Measurements from ENCODE around the gene NTNG1. TPM values are rescaled to one million over a fixed set of nuclear protein-coding genes. Genes with fewer than 3 reads are reported as not detected.

Gene NTNG1
- total RNA-seq, 1 experiment from 2014 or later, result 1.5 TPM

DNA sequence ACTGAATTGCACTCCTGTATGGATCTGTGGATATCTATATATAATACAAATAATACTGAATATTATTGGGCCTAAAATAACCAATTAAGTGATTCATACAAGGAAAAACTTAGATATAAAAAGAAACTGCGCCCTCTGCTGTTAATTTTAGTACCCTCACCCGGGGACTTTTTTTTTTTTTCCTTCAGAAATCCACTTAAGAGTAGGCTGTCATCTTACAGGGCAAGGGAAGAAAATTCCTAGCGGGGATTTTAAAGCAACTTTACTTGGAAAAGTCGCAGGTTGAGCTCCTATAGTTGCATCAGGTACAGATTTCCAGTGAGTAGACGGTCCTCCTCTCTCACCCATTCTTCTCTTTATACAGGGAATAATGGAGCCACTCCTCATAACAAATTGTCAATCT is 1.3 kb downstream of the NTNG1 start:
- Histone ChIP-seq H4K20me1 (ENCODE audit: control insufficient read depth, insufficient read depth, insufficient read length) (no peaks in the 10 kb centered on the region), H3K79me1 (ENCODE audit: insufficient read depth, low read depth, low read length, poor library complexity, severe bottlenecking) (no peaks in the 10 kb centered on the region), H3K23me2 (ENCODE audit: insufficient read length, low read depth, low read length, poor library complexity, severe bottlenecking) (peaks cover 21% of the 10 kb centered on the region), H3K4me2 (ENCODE audit: insufficient read depth, insufficient read length, low read length) (peak overlapping the region; percentile 85), H3K79me2 (ENCODE audit: insufficient read depth, low read length) (no peaks in the 10 kb centered on the region), H2BK15ac (ENCODE audit: low read depth, low read length) (no peak overlapping the region), H3K27me3 (ENCODE audit: insufficient read depth, low read length) (no peaks in the 10 kb centered on the region), H3K23ac (ENCODE audit: insufficient read length, low read depth, low read length) (no peak overlapping the region), H3T11ph (ENCODE audit: low read length) (no peak overlapping the region), H3K9me3 (ENCODE audit: control insufficient read depth, low read depth, low read length) (no peaks in the 10 kb centered on the region), H4K8ac (replicated peaks; ENCODE audit: insufficient read length, low read depth, low read length) (no peak overlapping the region), H2BK120ac (ENCODE audit: low read depth, low read length, poor library complexity, severe bottlenecking) (no peak overlapping the region), H3K4ac (ENCODE audit: low read depth, low read length) (no peak overlapping the region), H2AFZ (ENCODE audit: low read length) (no peak overlapping the region), H3K18ac (ENCODE audit: insufficient read length, low read depth, low read length) (no peak overlapping the region), H2BK12ac (ENCODE audit: insufficient read length, low read depth, low read length) (no peak overlapping the region), H3K4me1 (ENCODE audit: insufficient read depth, low read length) (no peaks in the 10 kb centered on the region), H2BK5ac (ENCODE audit: insufficient read length, low read length) (no peak overlapping the region), H4K5ac (ENCODE audit: insufficient read length, low read depth, low read length) (no peak overlapping the region), H2AK5ac (ENCODE audit: insufficient read length, low read length) (no peak overlapping the region), H4K91ac (ENCODE audit: insufficient read length, low read depth, low read length) (no peak overlapping the region), H3K14ac (ENCODE audit: insufficient read depth, low read length) (no peak overlapping the region), H2BK20ac (ENCODE audit: low read depth, low read length, poor library complexity, severe bottlenecking) (no peak overlapping the region), H3K27ac (ENCODE audit: insufficient read length, low read depth, low read length) (no peak overlapping the region), H3K56ac (ENCODE audit: insufficient read length, low read depth, low read length) (no peak overlapping the region), H3K9ac (ENCODE audit: extremely low read depth, insufficient read length, low read length) (no peak overlapping the region)
- Mint-ChIP-seq H3K4me3 (peak overlapping the region; percentile 66 to 89), H3K27ac (no peak overlapping the region), H3K27me3 (ENCODE audit: low read depth) (peaks cover 26% of the 10 kb centered on the region), H3K4me1 (peaks cover 22 to 27% of the 10 kb centered on the region in 2 experiments), H3K36me3 (ENCODE audit: insufficient read depth in 1 of 3, low read depth in 3 of 3) (no peaks in the 10 kb centered on the region), H3K9me3 (no peaks in the 10 kb centered on the region; a peak in 1 of 5 replicates)
- no peak for DNase-seq
- TF ChIP-seq, protein P1, sequence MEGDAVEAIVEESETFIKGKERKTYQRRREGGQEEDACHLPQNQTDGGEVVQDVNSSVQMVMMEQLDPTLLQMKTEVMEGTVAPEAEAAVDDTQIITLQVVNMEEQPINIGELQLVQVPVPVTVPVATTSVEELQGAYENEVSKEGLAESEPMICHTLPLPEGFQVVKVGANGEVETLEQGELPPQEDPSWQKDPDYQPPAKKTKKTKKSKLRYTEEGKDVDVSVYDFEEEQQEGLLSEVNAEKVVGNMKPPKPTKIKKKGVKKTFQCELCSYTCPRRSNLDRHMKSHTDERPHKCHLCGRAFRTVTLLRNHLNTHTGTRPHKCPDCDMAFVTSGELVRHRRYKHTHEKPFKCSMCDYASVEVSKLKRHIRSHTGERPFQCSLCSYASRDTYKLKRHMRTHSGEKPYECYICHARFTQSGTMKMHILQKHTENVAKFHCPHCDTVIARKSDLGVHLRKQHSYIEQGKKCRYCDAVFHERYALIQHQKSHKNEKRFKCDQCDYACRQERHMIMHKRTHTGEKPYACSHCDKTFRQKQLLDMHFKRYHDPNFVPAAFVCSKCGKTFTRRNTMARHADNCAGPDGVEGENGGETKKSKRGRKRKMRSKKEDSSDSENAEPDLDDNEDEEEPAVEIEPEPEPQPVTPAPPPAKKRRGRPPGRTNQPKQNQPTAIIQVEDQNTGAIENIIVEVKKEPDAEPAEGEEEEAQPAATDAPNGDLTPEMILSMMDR (conservative IDR thresholded peaks at IDR 0.05), result peak; percentile 89
- WGBS (ENCODE audit: extremely low coverage, insufficient read length, low lambda C conversion rate), result no CpG with 5 or more reads among the region's 5 CpGs
